Activated CD8-positive, alpha-beta memory T cell treated with anti-CD3 and anti-CD28 coated beads for 4 hours (primary cell): Measurements from ENCODE around the gene C19orf38.

Experiments used
- DNase-seq, 2 donors: peaks; one replicate each; pipeline ENCODE4 v3.0.0-alpha.2; 2020; ENCODE audit warnings: low read depth in 2 of 2

C19orf38 gene

GRCh38 chr19:10911579-10912363 is 63.6 kb downstream of the C19orf38 start:
- DNase-seq: no peak

GRCh38 chr19:10912619-10913018 is 64.4 kb downstream of the C19orf38 start:
- no peak for DNase-seq

GRCh38 chr19:10913716-10914340 is 65.6 kb downstream of the C19orf38 start:
- no peak for DNase-seq

- DNase-seq: no peak
Observed at GRCh38 chr19:10915130-10916091, 67.2 kb downstream of the C19orf38 start.

GRCh38 chr19:10916602-10917001 is 68.4 kb downstream of the C19orf38 start:
- no peak for DNase-seq

GRCh38 chr19:10918359-10918758 is 70.1 kb downstream of the C19orf38 start:
- DNase-seq: no peak
